Stomach (tissue), 4 donors: ENCODE measurements around the gene CD52.

Source experiments
- EP300 ChIP-seq: sonication (generic); formaldehyde crosslinking; IDR thresholded peaks from one replicate; pipeline ENCODE4 v1.6.1; 2017; ENCODE audit warnings: antibody characterized with exemption
- POLR2A ChIP-seq, 4 donors: fragments of 450-650 bp; IDR thresholded peaks; one replicate each; pipeline ENCODE4 v1.6.1; 2016; ENCODE audit warnings: antibody characterized with exemption in 4 of 4, control low read depth in 2 of 4, mild to moderate bottlenecking in 1 of 4, moderate library complexity in 1 of 4
- TF ChIP-seq, protein P1 (sequence below), 7 experiments: fragments of 450-650 bp in 4 of 7; fragments of 200-600 bp in 3 of 7; sonication (generic) in 3 of 7; IDR thresholded peaks; one replicate each; pipeline ENCODE4 v1.5.1; 2016 to 2019; ENCODE audit warnings: antibody characterized with exemption in 7 of 7, control low read depth in 2 of 7, mild to moderate bottlenecking in 1 of 7

GRCh38 chr1:26353210-26353859, 35.6 kb downstream of the CD52 start:
- TF ChIP-seq POLR2A (IDR thresholded peaks at IDR 0.05), result no peak
- TF ChIP-seq, protein P1, sequence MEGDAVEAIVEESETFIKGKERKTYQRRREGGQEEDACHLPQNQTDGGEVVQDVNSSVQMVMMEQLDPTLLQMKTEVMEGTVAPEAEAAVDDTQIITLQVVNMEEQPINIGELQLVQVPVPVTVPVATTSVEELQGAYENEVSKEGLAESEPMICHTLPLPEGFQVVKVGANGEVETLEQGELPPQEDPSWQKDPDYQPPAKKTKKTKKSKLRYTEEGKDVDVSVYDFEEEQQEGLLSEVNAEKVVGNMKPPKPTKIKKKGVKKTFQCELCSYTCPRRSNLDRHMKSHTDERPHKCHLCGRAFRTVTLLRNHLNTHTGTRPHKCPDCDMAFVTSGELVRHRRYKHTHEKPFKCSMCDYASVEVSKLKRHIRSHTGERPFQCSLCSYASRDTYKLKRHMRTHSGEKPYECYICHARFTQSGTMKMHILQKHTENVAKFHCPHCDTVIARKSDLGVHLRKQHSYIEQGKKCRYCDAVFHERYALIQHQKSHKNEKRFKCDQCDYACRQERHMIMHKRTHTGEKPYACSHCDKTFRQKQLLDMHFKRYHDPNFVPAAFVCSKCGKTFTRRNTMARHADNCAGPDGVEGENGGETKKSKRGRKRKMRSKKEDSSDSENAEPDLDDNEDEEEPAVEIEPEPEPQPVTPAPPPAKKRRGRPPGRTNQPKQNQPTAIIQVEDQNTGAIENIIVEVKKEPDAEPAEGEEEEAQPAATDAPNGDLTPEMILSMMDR (IDR thresholded peaks at IDR 0.05), result no peak
- TF ChIP-seq EP300, result no peak
